ENCODE results near the gene FOXP3. TPM values are rescaled to one million over a fixed set of nuclear protein-coding genes. Genes with fewer than 3 reads are reported as not detected.

Gene FOXP3
- total RNA-seq, 1 experiment from 2014 or later = 0.15 TPM

GRCh38 chrX:49290215-49290614, 25.7 kb upstream of the FOXP3 start:
- no peaks in the 10 kb centered on the region for H3K4me1 ChIP-seq (ENCODE audit: control insufficient read depth in 1 of 2, insufficient read depth in 2 of 2, low read length in 2 of 2)
- H3K79me2 ChIP-seq (ENCODE audit: insufficient read depth, low read length) = no peaks in the 10 kb centered on the region
- no peaks in the 10 kb centered on the region for H4K20me1 ChIP-seq (ENCODE audit: insufficient read depth)
- no peak for TF ChIP-seq MAX (IDR thresholded peaks at IDR 0.05)
- TF ChIP-seq ZNF274 (IDR thresholded peaks at IDR 0.05; ENCODE audit: low read depth, low read length) = no peak
- no peak for TF ChIP-seq ELF1 (IDR thresholded peaks at IDR 0.05; ENCODE audit: borderline replicate concordance, low read depth)
- TF ChIP-seq EZH2 (IDR thresholded peaks at IDR 0.05) = no peak
- TF ChIP-seq RAD21 (IDR thresholded peaks at IDR 0.05; ENCODE audit: low read depth) = no peak
- TF ChIP-seq CTCF (IDR thresholded peaks at IDR 0.05 in 2 of 3, conservative IDR thresholded peaks at IDR 0.05 in 1 of 3; ENCODE audit: borderline replicate concordance in 1 of 3, insufficient read depth in 1 of 3, low read depth in 2 of 3, low read length in 2 of 3) = no peak
- no peak for TF ChIP-seq TCF7L2 (IDR thresholded peaks at IDR 0.05; ENCODE audit: borderline replicate concordance, extremely low read depth, insufficient read depth, insufficient read length)
- TF ChIP-seq REST (IDR thresholded peaks at IDR 0.05; ENCODE audit: low read depth) = no peak
- TF ChIP-seq SP1 (IDR thresholded peaks at IDR 0.05; ENCODE audit: low read depth) = no peak
- TF ChIP-seq CEBPB (IDR thresholded peaks at IDR 0.05; ENCODE audit: low read depth) = no peak
- TF ChIP-seq JUND (IDR thresholded peaks at IDR 0.05) = no peak
- H3K9me2 ChIP-seq (ENCODE audit: insufficient read depth) = no peaks in the 10 kb centered on the region
- ChIA-PET CTCF (no interaction called here), RAD21 (ENCODE audit: low non-redundant PET in 1 of 2, low total read pairs in 2 of 2, uncharacterized antibody in 2 of 2, unreplicated experiment in 2 of 2) (no interaction called here), POLR2A (no interaction called here)
- intact Hi-C loops (cut with micrococcal nuclease) = loop anchor here (5.0 kb wide), 1 partner anchor 462 kb away; no protein-coding TSS in a partner anchor
- H3K27me3 ChIP-seq (ENCODE audit: insufficient read depth, low read length) = no peaks in the 10 kb centered on the region
- no peak for DNase-seq (ENCODE audit: low read depth, low spot score)
- BruUV-seq (replicated peaks) = no TSS peak
- H3K9me3 ChIP-seq (ENCODE audit: control insufficient read depth in 1 of 2, insufficient read depth in 1 of 2, low read depth in 1 of 2, low read length in 2 of 2) = no peaks in the 10 kb centered on the region
- no peak overlapping the region for H3K9ac ChIP-seq (ENCODE audit: low read length)
- no peak overlapping the region for H2AFZ ChIP-seq (ENCODE audit: low read depth, low read length, poor library complexity, severe bottlenecking)
- H3K4me2 ChIP-seq (ENCODE audit: low read length) = no peak overlapping the region
- ATAC-seq = no peak
- no peaks in the 10 kb centered on the region for H3K36me3 ChIP-seq (ENCODE audit: control insufficient read depth in 1 of 2, insufficient read depth in 2 of 2, low read length in 2 of 2)
- no peak overlapping the region for H3K4me3 ChIP-seq (replicated peaks in 1 of 2; ENCODE audit: low read depth in 1 of 2, low read length in 2 of 2)
- no peak overlapping the region for H3K27ac ChIP-seq (ENCODE audit: low read depth, low read length)

Data from HCT116 (cell line).